Astrocyte (in vitro differentiated cells and primary cell): ENCODE data around the gene ZMIZ1.
A peak's percentile ranks its signal among the peaks of the same experiment; 100 is the strongest.

Experiments used
- EZH2 ChIP-seq: IDR thresholded peaks from 2 replicates; pipeline ENCODE4 v1.6.1; 2012; ENCODE audit warnings: mild to moderate bottlenecking, low read length, inconsistent platforms; ENCODE audit not compliant: insufficient read depth
- TF ChIP-seq, protein P1 (sequence below): IDR thresholded peaks from 2 replicates; pipeline ENCODE4 v1.5.1; 2011; ENCODE audit warnings: low read depth, mild to moderate bottlenecking, inconsistent platforms, low read length, moderate library complexity; ENCODE audit not compliant: insufficient read depth

DNA sequence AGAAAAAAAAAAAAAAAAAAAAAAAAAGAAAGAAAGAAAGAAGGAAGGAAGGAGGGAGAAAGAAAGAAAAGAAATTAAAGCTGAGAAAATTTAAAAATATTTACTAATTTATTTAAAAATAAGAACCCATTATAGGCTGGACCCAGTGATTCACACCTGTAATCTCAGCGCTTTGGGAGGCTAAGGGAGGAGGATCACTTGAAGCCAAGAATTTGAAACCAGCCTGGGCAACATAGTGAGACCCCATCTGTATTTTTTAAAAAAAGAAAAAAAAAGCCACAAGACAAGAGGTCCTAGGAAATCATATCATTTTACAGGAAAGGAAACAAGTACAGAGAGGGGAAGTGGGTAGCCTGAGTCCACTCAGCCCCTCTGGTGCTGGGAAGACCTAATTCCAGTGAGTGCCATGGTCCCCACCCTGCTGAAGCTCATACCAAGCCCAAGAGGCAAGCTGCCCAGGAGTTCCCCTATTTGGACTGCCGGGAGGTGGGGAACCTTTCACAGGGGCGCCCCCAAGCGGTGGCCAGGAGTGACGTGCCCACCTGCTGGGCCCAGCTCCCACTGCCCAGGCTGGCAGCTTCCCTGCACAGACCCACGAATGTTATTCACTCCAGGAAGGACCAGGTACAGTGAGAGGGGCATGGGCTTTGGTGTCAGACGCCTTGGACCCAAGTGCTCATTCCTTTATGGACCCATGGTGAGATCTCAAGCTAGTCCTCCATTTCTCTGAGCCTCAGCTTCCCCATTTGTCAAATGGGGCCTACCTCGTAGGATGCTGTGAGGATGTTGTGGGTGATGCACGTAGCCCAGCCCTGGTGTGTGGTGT lies 133.6 kb downstream of the ZMIZ1 start:
- TF ChIP-seq, protein P1, sequence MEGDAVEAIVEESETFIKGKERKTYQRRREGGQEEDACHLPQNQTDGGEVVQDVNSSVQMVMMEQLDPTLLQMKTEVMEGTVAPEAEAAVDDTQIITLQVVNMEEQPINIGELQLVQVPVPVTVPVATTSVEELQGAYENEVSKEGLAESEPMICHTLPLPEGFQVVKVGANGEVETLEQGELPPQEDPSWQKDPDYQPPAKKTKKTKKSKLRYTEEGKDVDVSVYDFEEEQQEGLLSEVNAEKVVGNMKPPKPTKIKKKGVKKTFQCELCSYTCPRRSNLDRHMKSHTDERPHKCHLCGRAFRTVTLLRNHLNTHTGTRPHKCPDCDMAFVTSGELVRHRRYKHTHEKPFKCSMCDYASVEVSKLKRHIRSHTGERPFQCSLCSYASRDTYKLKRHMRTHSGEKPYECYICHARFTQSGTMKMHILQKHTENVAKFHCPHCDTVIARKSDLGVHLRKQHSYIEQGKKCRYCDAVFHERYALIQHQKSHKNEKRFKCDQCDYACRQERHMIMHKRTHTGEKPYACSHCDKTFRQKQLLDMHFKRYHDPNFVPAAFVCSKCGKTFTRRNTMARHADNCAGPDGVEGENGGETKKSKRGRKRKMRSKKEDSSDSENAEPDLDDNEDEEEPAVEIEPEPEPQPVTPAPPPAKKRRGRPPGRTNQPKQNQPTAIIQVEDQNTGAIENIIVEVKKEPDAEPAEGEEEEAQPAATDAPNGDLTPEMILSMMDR: peak; percentile 40
- no peak for TF ChIP-seq EZH2
